Mammary epithelial cell (primary cell): Measurements from ENCODE around the gene SPECC1.
"Not testable (repeated sequence)": the region's sequence is repeated elsewhere in the genome, so short reads cannot be mapped to it uniquely, and the experiment has no call there.

Experiments
- CTCF ChIP-seq, 2 donors: IDR thresholded peaks in 1 of 2; conservative IDR thresholded peaks in 1 of 2; 2 replicates each; pipeline ENCODE4 v1.5.1; 2011 to 2012; ENCODE audit warnings: inconsistent platforms in 2 of 2, low read length in 2 of 2, mild to moderate bottlenecking in 2 of 2, control low read depth in 1 of 2, low read depth in 1 of 2; ENCODE audit not compliant: insufficient read depth in 1 of 2; ENCODE audit errors: extremely low read depth in 1 of 2
- EZH2 ChIP-seq: IDR thresholded peaks from 2 replicates; pipeline ENCODE4 v1.6.1; 2012; ENCODE audit warnings: low read length, inconsistent platforms, borderline replicate concordance

- TF ChIP-seq CTCF (conservative IDR thresholded peaks at IDR 0.05 in 1 of 2, IDR thresholded peaks at IDR 0.05 in 1 of 2; ENCODE audit: extremely low read depth in 1 of 2, insufficient read depth in 1 of 2, low read depth in 1 of 2, low read length in 2 of 2); EZH2: not testable (repeated sequence)
Observed at GRCh38 chr17:20263115-20263433, 253.9 kb downstream of the SPECC1 start.
